ENCODE results near the gene OSCP1.
A peak's percentile ranks its signal among the peaks of the same experiment; 100 is the strongest.

OSCP1 gene

GRCh38 chr1:36402504-36402890 is 47.8 kb downstream of the OSCP1 start:
- no peak for DNase-seq (ENCODE audit: low read depth in 2 of 2)

GRCh38 chr1:36401602-36402503 is 48.4 kb downstream of the OSCP1 start:
- DNase-seq (ENCODE audit: low read depth in 2 of 2) = no peak

- peak in 1 of 2 experiments; percentile 22 for DNase-seq (ENCODE audit: low read depth in 2 of 2)
Measured at GRCh38 chr1:36400825-36401601, 49.2 kb downstream of the OSCP1 start.

- no peak for DNase-seq (ENCODE audit: low read depth in 2 of 2)
Measured at GRCh38 chr1:36400514-36400824, 49.8 kb downstream of the OSCP1 start.

GRCh38 chr1:36398370-36398977 is 51.8 kb downstream of the OSCP1 start:
- no peak for DNase-seq (ENCODE audit: low read depth in 2 of 2)

- peak; percentile 75 for DNase-seq (ENCODE audit: low read depth in 2 of 2)
Measured at GRCh38 chr1:36397378-36398230, 52.6 kb downstream of the OSCP1 start, which contains the start of gene LSM10. Gene LSM10 (minus strand): TSS chr1:36397908. CDS start chr1:36394129, 3,779 bp downstream.

GRCh38 chr1:36397083-36397377 is 53.2 kb downstream of the OSCP1 start:
- DNase-seq (ENCODE audit: low read depth in 2 of 2) = no peak

GRCh38 chr1:36396359-36396758 is 53.9 kb downstream of the OSCP1 start:
- no peak for DNase-seq (ENCODE audit: low read depth in 2 of 2)

- DNase-seq (ENCODE audit: low read depth in 2 of 2) = no peak
Measured at GRCh38 chr1:36393686-36394085, 56.6 kb downstream of the OSCP1 start.

- DNase-seq (ENCODE audit: low read depth in 2 of 2) = no peak
Measured at GRCh38 chr1:36392836-36393235, 57.4 kb downstream of the OSCP1 start.

GRCh38 chr1:36391271-36391670 is 59.0 kb downstream of the OSCP1 start:
- DNase-seq (ENCODE audit: low read depth in 2 of 2) = no peak

- DNase-seq (ENCODE audit: low read depth in 2 of 2) = no peak
Measured at GRCh38 chr1:36390411-36390810, 59.8 kb downstream of the OSCP1 start.

- DNase-seq (ENCODE audit: low read depth in 2 of 2) = no peak
Measured at GRCh38 chr1:36389999-36390398, 60.3 kb downstream of the OSCP1 start.

GRCh38 chr1:36389261-36389660 is 61.0 kb downstream of the OSCP1 start:
- no peak for DNase-seq (ENCODE audit: low read depth in 2 of 2)

- peak; percentile 72 to 74 for DNase-seq (ENCODE audit: low read depth in 2 of 2)
Measured at GRCh38 chr1:36387141-36387949, 62.9 kb downstream of the OSCP1 start.

GRCh38 chr1:36386265-36387140 is 63.7 kb downstream of the OSCP1 start:
- peak; percentile 99 for DNase-seq (ENCODE audit: low read depth in 2 of 2)

- peak; percentile 99 for DNase-seq (ENCODE audit: low read depth in 2 of 2)
Measured at GRCh38 chr1:36385410-36386264, 64.6 kb downstream of the OSCP1 start, which contains the start of gene STK40. Gene STK40 (minus strand): TSS chr1:36385924. CDS start chr1:36361332, 24,592 bp downstream.

GRCh38 chr1:36384542-36385409 is 65.5 kb downstream of the OSCP1 start:
- no peak for DNase-seq (ENCODE audit: low read depth in 2 of 2)
